Esophagus squamous epithelium (tissue), 5 donors: Measurements from ENCODE around the gene MBD2. TPM values are rescaled to one million over a fixed set of nuclear protein-coding genes. Genes with fewer than 3 reads are reported as not detected.

Source experiments
- DNase-seq: peaks from one replicate; lab custom pipeline; 2025; lab: John Stamatoyannopoulos, UW
- H3K27ac ChIP-seq, 4 donors: fragments of 200-600 bp; sonication (generic); one replicate each; pipeline ENCODE4 v1.5.1; 2016 to 2019; ENCODE audit warnings: mild to moderate bottlenecking in 1 of 4
- H3K27me3 ChIP-seq, 4 donors: fragments of 200-600 bp; sonication (generic); 1 replicate in 3 of 4; 2 replicates in 1 of 4; pipeline versions ENCODE4 v1.5.1 to v1.6.0; 2017 to 2021; ENCODE audit warnings: antibody characterized with exemption in 1 of 4
- H3K36me3 ChIP-seq, 3 donors: fragments of 200-600 bp; sonication (generic); one replicate each; pipeline ENCODE4 v1.5.1; 2016 to 2019
- H3K4me1 ChIP-seq, 3 donors: fragments of 200-600 bp; sonication (generic); one replicate each; pipeline ENCODE4 v1.5.1; 2017 to 2019
- H3K4me3 ChIP-seq, 4 donors: fragments of 200-600 bp; sonication (generic); 1 replicate in 3 of 4; 2 replicates in 1 of 4; pipeline ENCODE4 v1.5.1; 2016 to 2019; ENCODE audit warnings: mild to moderate bottlenecking in 2 of 4, moderate library complexity in 1 of 4
- H3K9me3 ChIP-seq, 3 donors: fragments of 200-600 bp; sonication (generic); one replicate each; pipeline ENCODE4 v1.5.1; 2016 to 2019
- CTCF ChIP-seq, 6 experiments: fragments of 450-650 bp in 4 of 6; fragments of 200-600 bp in 2 of 6; sonication (generic) in 2 of 6; IDR thresholded peaks; one replicate each; pipeline ENCODE4 v1.5.1; 2016 to 2019; ENCODE audit warnings: antibody characterized with exemption in 6 of 6, mild to moderate bottlenecking in 4 of 6, moderate library complexity in 4 of 6
- POLR2A ChIP-seq, 4 donors: fragments of 450-650 bp; IDR thresholded peaks; one replicate each; pipeline ENCODE4 v1.6.1; 2017; ENCODE audit warnings: antibody characterized with exemption in 4 of 4, mild to moderate bottlenecking in 4 of 4, moderate library complexity in 3 of 4
- WGBS, 2 donors: methylation state at CpG; one replicate each; pipeline ENCODE4 v1.1.5; 2018; 5-methylcytosine and 5-hydroxymethylcytosine counted together
- intact Hi-C: fragments of 100-400 bp; cut with DNase I; formaldehyde crosslinking; loops from one replicate; pipeline ENCODE4 v1.15.0; 2022
- total RNA-seq, 4 donors: library from RNA; depleted of rRNA; stranded (reverse); fragments of >200 nt; gene quantifications; one replicate each; pipeline ENCODE4 v1.1.0, GENCODE V29; 2016
- donor health status: DM: yes; HTN: yes; CAD: no.

MBD2 gene
- total RNA-seq, 4 donors from 2014 or later, result 38.2 to 48.4 (median 46.3) TPM

- Histone ChIP-seq H3K4me1 (peaks cover 0 to 89% (median 33%) of the 10 kb centered on the region in 3 donors), H3K36me3 (no peaks in the 10 kb centered on the region), H3K27me3 (no peaks in the 10 kb centered on the region), H3K4me3 (no peak overlapping the region), H3K9me3 (no peaks in the 10 kb centered on the region), H3K27ac (peak overlapping the region in 3 of 4 donors; percentile 79 to 83 (median 83))
- TF ChIP-seq POLR2A (IDR thresholded peaks at IDR 0.05) (no peak), CTCF (IDR thresholded peaks at IDR 0.05) (no peak)
- intact Hi-C loops, result no loop called here
- 20 to 27% methylated on average over 10 of the region's 10 CpGs for WGBS, 2 donors
- DNase-seq, result no peak
These were observed 29.8 kb upstream of the MBD2 start for GRCh38 chr18:54254265-54254758.

- Histone ChIP-seq H3K9me3 (no peaks in the 10 kb centered on the region), H3K27me3 (no peaks in the 10 kb centered on the region), H3K4me1 (peaks cover 0 to 87% (median 43%) of the 10 kb centered on the region in 3 donors), H3K36me3 (no peaks in the 10 kb centered on the region), H3K27ac (peak overlapping the region; percentile 68 to 83 (median 81)), H3K4me3 (no peak overlapping the region)
- WGBS, 2 donors, result 32 to 47% methylated on average over 4 of the region's 4 CpGs
- TF ChIP-seq POLR2A (IDR thresholded peaks at IDR 0.05), result no peak
- TF ChIP-seq CTCF (IDR thresholded peaks at IDR 0.05), result no peak
- intact Hi-C loops, result no loop called here
- DNase-seq, result no peak
These were observed 27.3 kb upstream of the MBD2 start for GRCh38 chr18:54251606-54252390.

- Histone ChIP-seq H3K4me3 (no peak overlapping the region), H3K4me1 (peaks cover 0 to 90% (median 43%) of the 10 kb centered on the region in 3 donors), H3K36me3 (no peaks in the 10 kb centered on the region), H3K9me3 (no peaks in the 10 kb centered on the region), H3K27ac (peak overlapping the region; percentile 68 to 83 (median 81)), H3K27me3 (no peaks in the 10 kb centered on the region)
- 19 to 44% methylated on average over 2 of the region's 2 CpGs for WGBS, 2 donors
- no peak for TF ChIP-seq POLR2A (IDR thresholded peaks at IDR 0.05)
- no peak for TF ChIP-seq CTCF (IDR thresholded peaks at IDR 0.05)
- intact Hi-C loops, result no loop called here
- no peak for DNase-seq
These were observed 26.4 kb upstream of the MBD2 start for GRCh38 chr18:54250846-54251261.

- Histone ChIP-seq H3K4me1 (peaks cover 0 to 59% (median 32%) of the 10 kb centered on the region in 3 donors), H3K36me3 (no peaks in the 10 kb centered on the region), H3K27ac (peak overlapping the region; percentile 77 to 89 (median 83)), H3K9me3 (no peaks in the 10 kb centered on the region), H3K27me3 (no peaks in the 10 kb centered on the region), H3K4me3 (no peak overlapping the region)
- TF ChIP-seq POLR2A (IDR thresholded peaks at IDR 0.05) (no peak), CTCF (IDR thresholded peaks at IDR 0.05) (no peak)
- intact Hi-C loops, result no loop called here
- DNase-seq, result no peak
- WGBS, 2 donors, result 28 to 33% methylated on average over 9 of the region's 9 CpGs
These were observed 23.2 kb upstream of the MBD2 start for GRCh38 chr18:54247511-54248175.

GRCh38 chr18:54242327-54242726 is 17.9 kb upstream of the MBD2 start:
- DNase-seq, result no peak
- H3K4me3 ChIP-seq, result no peak overlapping the region
- no peak overlapping the region for H3K27ac ChIP-seq
- no peaks in the 10 kb centered on the region for H3K36me3 ChIP-seq
- peaks cover 0 to 15% (median 2%) of the 10 kb centered on the region in 3 donors for H3K4me1 ChIP-seq
- WGBS, 2 donors, result 96 to 100% methylated on average over 4 to 7 of the region's 19 CpGs
- intact Hi-C loops, result no loop called here
- H3K27me3 ChIP-seq, result no peaks in the 10 kb centered on the region
- no peaks in the 10 kb centered on the region for H3K9me3 ChIP-seq
- TF ChIP-seq POLR2A (IDR thresholded peaks at IDR 0.05) (no peak), CTCF (IDR thresholded peaks at IDR 0.05) (no peak)
